ENCODE data around the gene MPZL1. TPM values are rescaled to one million over a fixed set of nuclear protein-coding genes. Genes with fewer than 3 reads are reported as not detected.

Gene MPZL1
- total and polyA plus RNA-seq, 2 of the 13 experiments (the other 11 are each of a cell fraction or from before 2014, with no cell fraction given), result 38.0 to 68.7 TPM

- ChIA-PET CTCF (ENCODE audit: low intra/inter-chr PET ratio, low total read pairs) (no interaction called here), POLR2A (no interaction called here)
- Histone ChIP-seq H3K27ac (ENCODE audit: extremely low read length, insufficient read depth, low read length) (no peak overlapping the region), H3K9ac (ENCODE audit: insufficient read depth, low read depth, low read length) (no peak overlapping the region), H3K4me3 (replicated peaks in 1 of 3; ENCODE audit: insufficient read depth in 1 of 3, low read depth in 2 of 3, low read length in 3 of 3) (no peak overlapping the region), H3K36me3 (replicated peaks in 1 of 2; ENCODE audit: control insufficient read depth in 1 of 2, insufficient read depth in 2 of 2, low read length in 2 of 2) (no peaks in the 10 kb centered on the region), H3K79me2 (ENCODE audit: insufficient read depth, low read length) (no peaks in the 10 kb centered on the region), H3K4me1 (ENCODE audit: insufficient read depth, low read length) (peaks cover 50% of the 10 kb centered on the region), H3K4me2 (ENCODE audit: low read depth, low read length) (no peak overlapping the region), H4K20me1 (ENCODE audit: insufficient read depth, low read length) (no peaks in the 10 kb centered on the region), H3K9me3 (ENCODE audit: low read length) (peaks cover 3% of the 10 kb centered on the region; the same call in 1 of the 2 replicates), H3K27me3 (ENCODE audit: control insufficient read depth in 1 of 2, insufficient read depth in 2 of 2, low read length in 2 of 2) (peaks cover 0 to 10% of the 10 kb centered on the region in 2 experiments; a peak in 2 of 5 replicates), H2AFZ (ENCODE audit: low read length) (no peak overlapping the region)
- ATAC-seq (no peak), FAIRE-seq (no peak), DNase-seq (ENCODE audit: low spot score) (no peak)
- TF ChIP-seq MNT (IDR thresholded peaks at IDR 0.05) (no peak), HIC2 (CRISPR knock-in tag; IDR thresholded peaks at IDR 0.05; ENCODE audit: low read depth) (no peak), ZNF737 (CRISPR knock-in tag; IDR thresholded peaks at IDR 0.05; ENCODE audit: borderline replicate concordance) (no peak), IRF2 (CRISPR knock-in tag; IDR thresholded peaks at IDR 0.05) (no peak), SKIL (CRISPR knock-in tag; IDR thresholded peaks at IDR 0.05; ENCODE audit: borderline replicate concordance) (no peak), RAD21 (CRISPR knock-in tag; IDR thresholded peaks at IDR 0.05) (no peak), ZNF768 (CRISPR knock-in tag; IDR thresholded peaks at IDR 0.05) (no peak)
- intact Hi-C loops (cut with micrococcal nuclease; ENCODE audit: unreplicated experiment), result no loop called here
- in situ Hi-C loops (cut with HindIII; ENCODE audit: extremely low pct_ligation_motif_present, low pct_unique_long_range_greater_than_20kb), result no loop called here
- WGBS (ENCODE audit: low lambda C conversion rate), result 82% methylated on average over 9 of the region's 12 CpGs
- no TSS peak for BruUV-seq (replicated peaks)
Observed at GRCh38 chr1:167820684-167821355, 99.0 kb downstream of the MPZL1 start.
